ENCODE data around the gene TMC1.
"Not testable (repeated sequence)": the region's sequence is repeated elsewhere in the genome, so short reads cannot be mapped to it uniquely, and the experiment has no call there.

TMC1 gene

DNA sequence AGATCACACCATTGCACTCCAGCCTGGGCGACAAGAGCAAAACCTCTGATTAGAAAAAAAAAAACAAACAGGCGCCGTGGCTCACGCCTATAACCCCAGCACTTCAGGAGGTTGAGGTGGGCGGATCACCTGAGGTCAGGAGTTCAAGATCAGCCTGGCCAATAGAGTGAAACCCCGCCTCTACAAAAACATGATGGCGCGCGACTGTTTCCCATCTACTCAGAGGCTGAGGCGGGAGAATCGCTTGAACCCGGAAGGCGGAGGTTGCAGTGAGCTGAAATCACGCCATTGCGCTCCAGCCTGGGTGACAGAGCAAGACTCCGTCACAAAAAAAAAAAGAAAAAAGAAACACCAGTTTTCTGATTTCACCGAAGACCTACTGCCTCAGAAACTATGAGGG, at the start of gene TMC1:
Gene TMC1, plus strand, starts transcription at position 193 of the 400 bp plus-strand sequence. CDS start 127,041 bp downstream, outside the sequence.
- not testable (repeated sequence) for DNase-seq (ENCODE audit: low read depth in 2 of 2)

DNA sequence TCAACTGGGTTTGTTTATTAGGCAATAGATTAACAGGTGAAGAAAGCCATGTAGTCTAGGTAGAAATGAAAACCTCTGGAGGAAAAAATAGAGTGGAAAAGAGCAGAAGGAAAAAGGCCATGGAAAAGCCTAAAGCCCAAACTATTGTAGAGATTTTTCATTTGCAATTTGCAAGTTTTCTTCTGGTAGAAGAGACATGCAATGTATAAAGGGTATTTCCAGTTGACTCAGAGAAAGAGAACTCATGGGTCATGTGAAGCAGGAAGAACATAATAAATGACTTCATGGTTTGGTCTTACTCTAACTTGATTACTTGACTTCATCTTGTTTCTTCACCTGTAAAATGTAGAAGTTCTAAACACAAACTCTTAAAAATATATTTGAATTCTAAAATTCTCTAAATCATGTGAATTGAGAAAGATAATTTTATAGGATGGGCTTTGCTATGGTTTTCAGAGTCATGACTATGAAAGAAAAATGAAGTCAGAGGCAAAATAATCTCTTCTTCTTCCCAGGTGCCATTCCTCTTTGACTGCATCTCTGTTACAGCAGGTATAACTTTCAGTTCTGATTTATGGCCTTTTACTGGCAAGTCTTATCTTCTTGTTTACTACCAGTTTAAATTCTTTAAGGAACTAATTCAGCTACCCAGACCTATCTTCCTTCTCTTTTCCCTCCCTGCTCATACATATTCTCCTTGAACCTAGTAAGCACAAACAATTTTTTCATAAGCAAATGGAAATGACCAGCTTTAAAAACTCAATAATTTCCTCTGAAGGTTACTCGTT, 47.7 kb upstream of the TMC1 start:
- no peak for DNase-seq (ENCODE audit: low read depth in 2 of 2)

DNA sequence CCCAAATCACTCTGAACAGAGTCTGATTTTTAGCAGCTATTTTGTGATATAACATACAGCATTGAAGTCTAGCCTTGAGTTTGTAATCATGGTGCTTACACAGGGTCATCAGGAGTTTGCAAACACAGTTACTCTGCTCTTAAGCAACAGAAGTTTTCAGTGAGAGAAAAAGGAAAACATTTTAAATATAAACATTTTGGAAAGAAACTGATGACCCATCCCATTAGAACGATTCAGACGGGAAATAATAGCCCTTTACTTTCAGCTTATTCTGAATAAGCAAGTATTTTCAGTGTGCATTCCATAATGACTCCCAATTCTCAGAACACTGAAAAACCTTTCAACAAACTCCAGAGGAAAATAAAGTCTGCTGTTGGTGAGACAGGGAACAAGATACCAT, 46.7 kb upstream of the TMC1 start:
- DNase-seq (ENCODE audit: low read depth in 2 of 2) = no peak

DNA sequence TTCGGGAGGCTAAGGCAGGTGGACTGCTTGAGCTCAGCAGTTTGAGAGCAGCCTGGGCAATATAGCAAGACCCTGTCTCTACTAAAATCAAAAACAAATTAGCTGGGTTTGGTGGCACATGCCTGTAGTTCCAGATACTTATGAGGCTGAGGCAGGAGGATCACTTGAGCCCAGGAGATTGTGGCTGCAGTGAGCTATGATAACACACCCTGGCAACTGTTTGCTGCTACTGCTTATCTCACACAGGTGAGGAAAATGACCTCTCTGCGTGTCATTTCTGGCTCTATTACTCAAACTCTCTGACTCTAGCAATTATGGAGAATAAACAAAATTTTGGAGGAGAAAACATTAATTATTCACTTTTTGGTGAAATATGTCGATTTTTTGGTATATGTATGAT, 45.3 kb upstream of the TMC1 start:
- DNase-seq (ENCODE audit: low read depth in 2 of 2) = no peak

DNA sequence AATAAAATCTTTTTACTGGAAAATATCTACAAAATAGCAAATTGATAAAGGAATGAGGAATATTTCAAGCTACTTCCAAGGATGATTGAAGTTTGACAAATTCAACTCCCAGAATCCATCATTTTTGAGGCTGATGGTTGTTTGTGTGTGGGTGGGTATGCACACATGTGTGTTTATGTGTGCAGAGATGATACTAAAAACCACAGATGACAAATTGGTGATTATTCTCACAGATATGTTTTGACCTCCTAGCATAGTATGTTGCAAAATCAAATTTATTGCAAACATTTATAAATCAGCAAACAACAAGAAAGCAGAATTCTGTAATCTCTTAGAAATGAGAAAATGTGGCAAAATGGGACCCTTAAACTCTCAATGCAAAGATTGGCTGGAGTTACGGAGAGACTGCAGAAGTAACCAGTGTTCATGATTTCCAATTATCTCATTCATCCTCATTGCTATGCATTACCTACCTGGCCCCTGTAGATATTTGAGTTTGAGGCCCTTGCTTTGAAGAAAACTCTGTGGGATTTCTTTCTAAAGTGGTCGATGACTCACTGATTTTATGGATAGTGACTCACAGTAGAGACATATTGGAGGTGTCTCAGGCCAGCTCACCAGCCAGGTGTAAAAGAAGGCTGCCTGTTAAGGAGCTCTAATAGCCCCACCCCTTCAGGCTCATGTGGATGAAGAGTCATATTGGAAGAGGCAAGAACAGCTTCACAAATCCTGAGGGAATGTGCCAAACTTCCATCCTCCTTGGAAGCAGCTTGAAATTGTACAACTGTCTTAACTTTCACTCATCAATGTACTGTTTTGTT, 44.6 kb upstream of the TMC1 start:
- DNase-seq (ENCODE audit: low read depth in 2 of 2) = peak; percentile 4 to 24

DNA sequence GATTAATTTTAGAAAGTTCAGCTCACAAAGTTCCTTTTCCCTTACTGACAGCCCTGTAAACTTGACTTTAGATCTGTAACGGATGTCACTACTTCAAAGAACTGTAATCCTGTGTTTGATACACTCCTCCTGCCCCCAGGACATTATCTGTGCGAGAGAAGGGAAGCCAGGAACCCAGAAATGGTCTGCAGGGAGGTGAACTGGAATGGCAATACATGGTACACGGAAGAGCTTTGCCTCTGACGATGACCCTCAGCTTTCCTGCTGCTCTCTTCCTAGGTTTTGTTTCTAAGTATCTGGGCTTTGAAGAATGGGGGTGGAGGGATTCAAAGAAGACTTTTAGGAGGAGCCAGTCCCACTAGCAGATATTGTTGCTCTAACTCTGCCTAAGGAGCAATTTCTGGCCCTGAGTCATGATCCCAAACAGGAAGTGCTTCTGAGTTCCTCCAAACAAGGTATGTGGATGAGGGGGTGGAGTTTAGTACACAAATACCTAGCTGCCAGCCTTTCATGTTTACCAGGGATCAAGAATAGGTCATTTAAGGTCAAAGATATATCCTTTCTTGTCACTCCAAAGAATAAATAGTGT, 43.4 kb upstream of the TMC1 start:
- no peak for DNase-seq (ENCODE audit: low read depth in 2 of 2)

DNA sequence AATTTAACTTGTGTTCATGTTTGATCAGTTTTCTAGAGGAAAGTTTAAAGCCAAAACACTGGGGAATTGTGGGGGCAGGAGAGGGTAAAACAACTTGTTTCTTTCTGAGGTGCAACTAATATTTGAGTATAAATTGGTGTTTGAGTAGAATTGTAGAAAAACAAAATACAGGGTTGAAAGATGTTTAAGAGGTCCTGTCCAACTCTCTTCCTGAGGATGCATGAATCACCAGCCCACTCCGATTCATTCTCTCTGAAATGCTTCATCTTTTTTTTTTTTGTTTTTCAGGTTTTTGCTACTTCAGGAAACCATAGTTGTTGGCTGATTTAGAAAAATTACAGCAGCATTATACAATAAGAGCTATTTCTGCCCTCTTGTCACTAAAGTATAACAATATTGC, 42.4 kb upstream of the TMC1 start:
- DNase-seq (ENCODE audit: low read depth in 2 of 2) = no peak

DNA sequence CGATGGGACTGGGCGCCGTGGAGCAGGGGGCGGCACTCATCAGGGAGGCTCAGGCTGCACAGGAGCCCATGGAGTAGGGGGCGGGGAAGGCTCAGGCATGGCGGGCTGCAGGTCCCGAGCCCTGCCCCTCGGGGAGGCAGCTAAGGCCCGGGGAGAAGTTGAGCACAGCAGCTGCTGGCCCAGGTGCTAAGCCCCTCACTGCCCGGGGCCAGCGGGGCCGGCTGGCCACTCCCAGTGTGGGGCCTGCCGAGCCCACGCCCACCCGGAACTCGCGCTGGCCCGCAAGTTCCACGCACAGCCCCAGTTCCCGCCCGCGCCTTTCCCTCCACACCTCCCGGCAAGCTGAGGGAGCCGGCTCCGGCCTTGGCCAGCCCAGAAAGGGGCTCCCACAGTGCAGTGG, 41.1 kb upstream of the TMC1 start:
- not testable (repeated sequence) for DNase-seq (ENCODE audit: low read depth in 2 of 2)

DNA sequence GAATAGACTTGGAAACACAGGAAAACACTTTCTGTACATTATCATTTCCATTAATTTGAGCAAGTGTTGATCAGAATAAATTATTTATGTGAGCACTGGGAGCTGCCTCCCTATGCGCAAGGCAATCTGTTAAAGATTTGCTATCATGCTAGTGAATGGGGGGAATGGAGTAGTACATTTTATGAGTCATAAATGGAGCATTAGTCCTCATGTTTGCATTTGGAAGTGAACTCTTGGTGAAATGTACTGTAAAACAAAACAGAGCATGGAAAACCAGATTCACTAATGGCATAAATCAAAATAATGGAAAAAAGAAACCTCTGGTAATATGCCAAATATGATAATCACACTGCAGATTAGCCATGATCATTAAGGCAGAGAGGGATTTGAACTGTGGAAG, 40.5 kb upstream of the TMC1 start:
- DNase-seq (ENCODE audit: low read depth in 2 of 2) = no peak

DNA sequence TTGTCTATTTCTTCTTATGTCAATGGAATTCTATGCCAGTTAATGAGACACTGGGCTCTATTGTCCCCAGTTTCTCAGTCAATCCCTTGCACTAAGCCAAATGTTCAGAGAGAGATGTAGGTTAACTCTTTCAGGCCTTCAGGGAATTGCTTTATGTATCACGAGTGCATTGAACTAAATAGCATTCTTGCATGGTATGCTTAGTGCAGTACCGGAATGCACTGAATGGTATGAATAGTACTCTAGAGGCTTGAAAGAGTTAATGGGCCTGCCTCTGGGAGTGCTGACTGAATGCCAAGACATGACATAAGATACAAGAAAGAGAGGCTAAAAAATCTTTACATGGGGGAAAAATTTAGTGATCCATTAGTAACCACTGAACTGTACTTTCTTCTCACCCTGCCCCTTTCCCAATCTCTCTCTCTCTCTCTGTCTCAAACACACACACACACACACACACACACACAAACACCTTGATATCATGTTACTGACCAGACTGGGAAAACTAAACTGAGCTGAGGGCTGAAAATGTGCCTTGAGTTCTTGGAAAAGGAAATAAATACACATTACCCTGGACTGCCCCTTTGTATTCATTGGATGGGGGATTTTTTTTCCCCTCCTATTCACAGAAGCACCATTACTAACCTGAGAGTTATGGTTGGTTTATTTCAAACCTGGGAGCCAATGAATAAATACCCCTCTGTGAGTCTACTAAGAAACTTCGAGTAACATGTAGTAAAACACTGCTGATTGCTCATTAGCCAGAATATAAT, 35.4 kb upstream of the TMC1 start:
- DNase-seq (ENCODE audit: low read depth in 2 of 2) = no peak

DNA sequence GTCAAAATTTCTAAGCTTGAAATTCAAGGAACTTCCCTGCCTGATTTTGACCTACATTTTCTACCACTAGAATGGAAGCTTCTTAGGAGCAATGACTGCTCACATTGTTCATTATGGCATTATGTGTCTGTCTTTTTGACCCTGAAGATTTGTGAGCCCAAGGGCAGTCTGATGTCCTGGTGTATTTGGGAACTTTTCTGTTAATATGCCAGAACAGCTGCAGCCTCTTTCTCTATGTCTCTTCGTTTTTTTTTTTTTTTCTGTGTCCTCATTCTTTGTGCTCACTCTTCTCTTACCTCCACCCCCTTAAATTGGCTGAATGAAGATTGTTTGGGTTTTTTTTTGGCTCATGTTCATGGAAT, 34.8 kb upstream of the TMC1 start:
- no peak for DNase-seq (ENCODE audit: low read depth in 2 of 2)

DNA sequence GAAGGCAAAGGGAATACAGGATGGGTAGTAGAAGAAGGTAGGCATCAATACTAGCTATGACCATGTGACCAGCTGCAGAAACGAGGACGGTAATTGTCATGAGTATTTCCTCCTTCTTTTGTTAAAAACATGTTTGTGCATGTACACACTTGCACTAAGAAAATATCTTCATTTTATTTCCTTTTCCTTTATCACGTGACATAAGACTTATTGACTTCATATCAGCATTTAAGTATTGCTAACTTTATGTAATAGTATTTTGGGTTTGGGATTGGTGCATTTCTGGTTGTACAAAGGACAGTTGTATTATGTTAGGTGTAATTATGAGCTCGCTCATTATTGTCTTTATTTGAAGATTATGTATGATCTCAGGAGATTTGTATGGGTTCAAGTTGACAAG, 33.7 kb upstream of the TMC1 start:
- not testable (repeated sequence) for DNase-seq (ENCODE audit: low read depth in 2 of 2)

DNA sequence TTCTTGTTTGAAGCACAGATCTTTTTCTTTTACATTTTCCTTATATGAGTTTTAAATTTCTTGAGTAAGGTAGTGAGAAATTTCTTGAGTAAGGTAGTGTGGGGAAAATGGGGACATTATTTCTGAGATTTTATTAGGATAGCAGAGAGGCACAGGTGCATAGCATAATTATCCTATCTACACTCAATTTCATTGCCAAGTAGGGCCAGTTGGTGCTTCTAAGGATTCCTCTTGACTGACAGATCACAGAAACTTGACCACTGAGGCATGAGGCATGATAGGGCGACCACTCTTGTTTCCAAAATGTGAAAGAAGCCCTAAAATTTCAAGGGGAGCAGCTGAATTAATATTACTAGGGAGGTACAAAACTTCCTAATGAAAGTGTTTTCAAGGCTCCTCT, 31.4 kb upstream of the TMC1 start:
- DNase-seq (ENCODE audit: low read depth in 2 of 2) = no peak

DNA sequence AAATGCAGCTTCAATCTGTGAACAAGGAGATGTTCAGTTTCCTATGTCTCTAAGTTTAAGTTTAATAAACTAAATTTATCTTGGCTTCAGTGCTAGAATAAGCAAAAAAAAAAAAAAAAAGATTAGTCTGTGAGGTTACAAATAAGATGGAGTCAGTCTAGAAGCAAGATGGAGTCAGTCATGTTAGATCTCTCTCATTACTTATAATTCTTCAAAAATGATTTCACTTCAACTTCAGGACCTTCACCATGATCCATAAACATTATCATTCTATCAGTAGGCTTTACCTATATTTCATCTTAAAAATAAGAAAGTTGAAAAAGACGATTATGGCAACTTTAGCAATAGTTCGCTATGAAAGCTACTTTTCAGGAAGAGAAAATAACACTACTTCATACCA, 30.2 kb upstream of the TMC1 start:
- no peak for DNase-seq (ENCODE audit: low read depth in 2 of 2)

DNA sequence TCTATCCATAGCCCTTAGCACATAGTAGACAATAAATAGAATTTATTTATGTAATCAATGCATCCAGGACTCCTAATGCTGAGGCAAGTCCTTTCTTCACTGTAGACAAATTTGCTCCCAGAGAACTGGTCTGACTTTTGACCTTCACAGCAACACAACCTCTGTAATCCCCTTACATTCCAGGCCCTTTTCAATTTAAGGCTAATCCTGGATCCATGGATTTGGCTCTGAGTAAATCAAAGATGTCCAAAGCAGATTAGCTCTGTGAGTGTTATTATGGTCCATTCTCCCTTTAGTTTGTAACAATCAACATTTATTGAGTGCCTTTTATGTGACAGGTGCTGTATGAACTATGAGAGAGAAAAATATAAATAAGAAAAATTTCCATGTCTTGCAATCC, 27.4 kb upstream of the TMC1 start:
- no peak for DNase-seq (ENCODE audit: low read depth in 2 of 2)

DNA sequence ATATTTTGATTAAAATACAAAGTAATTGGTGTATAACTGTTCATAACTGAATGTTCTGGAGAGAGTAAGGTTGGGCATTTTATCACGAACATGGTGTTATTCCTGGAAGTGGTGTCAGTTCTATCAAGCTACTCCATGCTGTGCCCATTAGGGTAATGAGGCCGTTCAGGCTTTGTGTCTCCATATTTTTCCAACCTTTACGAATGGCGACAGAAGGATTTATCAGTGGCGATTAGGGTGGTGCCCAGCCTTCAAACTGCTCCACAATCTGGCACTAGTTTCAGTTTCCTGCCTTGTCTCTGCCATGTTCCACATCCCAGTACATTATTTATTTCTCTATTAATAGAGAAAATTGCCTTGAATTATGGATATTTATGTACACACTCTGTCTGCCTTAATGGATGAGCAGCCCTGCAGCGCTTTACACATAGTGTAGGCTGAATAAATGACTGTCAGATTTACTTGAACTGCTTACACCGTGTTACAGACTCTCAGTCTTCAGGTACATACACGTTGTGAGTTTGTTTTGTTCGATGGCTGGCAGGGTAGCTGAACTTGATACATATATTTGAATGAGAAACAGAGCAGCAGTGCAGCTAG, 23.9 kb upstream of the TMC1 start:
- no peak for DNase-seq (ENCODE audit: low read depth in 2 of 2)

DNA sequence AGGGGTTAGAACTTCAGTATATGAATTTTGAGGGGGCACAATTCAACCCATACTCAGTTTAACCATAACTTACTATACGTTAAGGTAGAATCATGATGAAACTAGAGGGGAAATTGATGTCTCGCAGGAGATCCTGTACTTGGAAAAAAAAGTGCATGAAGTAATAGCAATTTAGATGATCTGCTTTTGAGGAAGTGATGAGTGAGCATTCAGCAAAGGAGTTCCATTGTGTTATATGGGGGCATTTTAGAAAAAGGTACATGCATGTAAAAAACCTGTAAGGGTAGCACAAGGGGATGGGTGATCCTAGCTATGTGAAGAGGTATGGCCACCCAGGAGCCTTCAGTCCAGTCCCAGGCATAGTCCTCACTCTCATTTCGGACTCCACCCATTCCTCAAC, 14.8 kb upstream of the TMC1 start:
- DNase-seq (ENCODE audit: low read depth in 2 of 2) = no peak

DNA sequence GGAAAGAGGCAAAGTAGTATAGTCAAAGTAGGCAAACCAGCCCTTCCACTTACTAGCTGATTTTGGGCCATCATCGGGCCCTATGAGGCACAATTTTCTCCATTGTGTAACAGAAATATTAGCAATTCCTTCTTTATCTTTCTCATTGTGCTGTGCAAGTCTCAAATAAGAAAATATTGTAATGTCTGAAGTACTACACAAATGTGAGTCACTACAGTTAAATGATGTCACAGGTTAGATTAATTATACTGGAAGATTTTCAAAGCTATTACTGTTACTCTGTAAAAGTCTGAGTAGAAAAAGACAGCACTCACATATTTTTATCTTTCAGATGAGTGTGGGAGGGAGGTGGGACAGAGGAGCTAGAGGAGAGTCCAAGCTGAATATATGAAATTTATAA, 12.4 kb upstream of the TMC1 start:
- DNase-seq (ENCODE audit: low read depth in 2 of 2) = no peak

DNA sequence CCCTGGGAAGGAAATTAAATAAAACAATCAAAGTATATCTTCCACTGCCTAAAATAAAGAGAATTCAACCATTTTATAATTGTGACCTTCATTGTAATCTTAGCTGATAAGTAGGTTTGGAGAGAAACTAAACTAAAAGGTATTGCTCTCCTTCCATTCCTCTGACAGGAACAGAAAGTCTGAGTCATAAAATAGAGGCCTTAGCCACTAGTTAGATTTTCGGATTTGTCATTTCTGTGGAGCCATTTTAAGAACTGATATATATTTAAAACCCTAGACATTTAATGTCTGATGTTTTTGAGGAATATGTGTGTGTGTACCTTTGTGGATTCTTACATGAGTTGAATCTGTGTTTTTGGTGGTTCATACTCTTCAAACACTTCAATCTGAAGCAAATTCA, 11.8 kb upstream of the TMC1 start:
- DNase-seq (ENCODE audit: low read depth in 2 of 2) = no peak

DNA sequence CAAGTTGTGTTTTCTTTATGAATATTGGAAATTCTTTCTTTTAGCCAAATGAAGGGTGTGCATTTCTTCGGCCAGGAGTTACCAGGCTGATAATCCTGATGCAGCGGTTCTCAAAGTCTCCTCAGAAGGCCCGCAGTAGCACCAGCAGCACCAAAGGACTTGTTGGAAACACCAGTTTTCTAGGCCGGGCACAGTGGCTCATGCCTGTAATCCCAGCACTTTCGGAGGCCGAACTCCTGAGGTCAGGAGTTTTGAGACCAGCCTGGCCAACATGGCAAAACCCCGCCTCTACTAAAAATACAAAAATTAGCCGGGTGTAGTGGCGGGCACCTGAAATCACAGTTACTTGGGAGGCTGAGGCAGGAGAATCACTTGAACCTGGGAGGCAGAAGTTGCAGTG, 397 bp upstream of the TMC1 start:
- not testable (repeated sequence) for DNase-seq (ENCODE audit: low read depth in 2 of 2)

DNA sequence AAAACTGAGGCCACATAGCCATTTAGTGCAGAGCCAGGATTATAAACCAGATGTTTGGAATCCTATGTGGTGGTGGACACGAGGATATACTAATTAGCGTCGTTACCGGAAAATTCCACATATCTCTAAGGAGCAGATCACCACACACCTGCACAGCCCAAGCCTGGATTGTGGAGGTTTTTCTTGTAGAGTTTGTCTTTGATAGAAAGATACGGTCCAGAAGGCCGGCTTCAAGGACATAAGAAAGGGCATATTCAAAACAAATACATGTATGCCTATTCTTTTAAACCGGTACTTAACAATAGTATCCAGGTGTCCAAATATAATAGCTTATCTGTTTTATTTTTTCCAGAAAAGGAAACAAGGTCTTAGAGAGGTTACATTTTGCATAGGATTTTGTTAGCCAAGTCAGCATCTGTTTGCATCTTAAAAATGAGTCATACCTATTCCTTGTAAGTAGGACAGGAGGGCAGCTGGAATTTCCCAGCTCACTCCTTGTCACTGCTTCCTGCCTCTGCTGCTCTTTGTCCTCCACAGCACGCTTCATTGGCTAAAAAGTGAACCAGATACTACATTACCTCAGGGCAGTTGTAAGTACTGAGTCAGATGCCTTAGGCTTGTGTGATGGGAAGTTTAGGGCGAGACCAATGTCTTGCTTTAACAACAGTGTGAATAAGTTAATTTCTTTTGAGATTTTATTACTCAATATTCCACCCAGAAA, 3.6 kb downstream of the TMC1 start:
- peak in 1 of 2 donors; percentile 18 for DNase-seq (ENCODE audit: low read depth in 2 of 2)

All from activated CD4-positive, alpha-beta T cell treated with anti-CD3 and anti-CD28 coated beads for 24 hours (primary cell).